Small intestine (tissue), 16 donors: ENCODE data around the gene SCNM1. TPM values are rescaled to one million over a fixed set of nuclear protein-coding genes. Genes with fewer than 3 reads are reported as not detected.

Source experiments
- DNase-seq, 2 donors: peaks; one replicate each; pipeline versions ENCODE4 v3.0.0 to v3.0.0-alpha.2; 2013
- FAIRE-seq: peaks from 2 replicates; lab custom pipeline; 2012; peaks lifted over from hg19 to GRCh38; lab: Jason Lieb, UNC
- H3K27ac ChIP-seq, 3 donors: one replicate each; pipeline ENCODE4 v1.5.1; 2013; ENCODE audit warnings: low read length in 2 of 3, mild to moderate bottlenecking in 2 of 3, control low read depth in 1 of 3, inconsistent platforms in 1 of 3, low read depth in 1 of 3, moderate library complexity in 1 of 3
- H3K27me3 ChIP-seq, 3 donors: one replicate each; pipeline ENCODE4 v1.6.1; 2013; ENCODE audit warnings: low read length in 3 of 3, inconsistent platforms in 1 of 3; ENCODE audit not compliant: control insufficient read depth in 3 of 3, insufficient read depth in 3 of 3
- H3K36me3 ChIP-seq, 3 donors: one replicate each; pipeline ENCODE4 v1.6.1; 2013; ENCODE audit warnings: low read length in 3 of 3, inconsistent platforms in 1 of 3, low read depth in 1 of 3, mild to moderate bottlenecking in 1 of 3, moderate library complexity in 1 of 3; ENCODE audit not compliant: control insufficient read depth in 3 of 3, insufficient read depth in 2 of 3
- H3K4me1 ChIP-seq, 3 donors: one replicate each; pipeline ENCODE4 v1.6.1; 2013; ENCODE audit warnings: low read length in 2 of 3, inconsistent platforms in 1 of 3, low read depth in 1 of 3, mild to moderate bottlenecking in 1 of 3, moderate library complexity in 1 of 3; ENCODE audit not compliant: control insufficient read depth in 3 of 3, insufficient read depth in 2 of 3
- H3K4me3 ChIP-seq, 3 donors: one replicate each; pipeline ENCODE4 v1.5.1; 2013; ENCODE audit warnings: low read length in 3 of 3, control low read depth in 1 of 3, inconsistent platforms in 1 of 3, low read depth in 1 of 3, mild to moderate bottlenecking in 1 of 3, moderate library complexity in 1 of 3
- H3K9me3 ChIP-seq, 2 donors: one replicate each; pipeline ENCODE4 v1.6.1; 2013; ENCODE audit warnings: low read depth in 1 of 2, low read length in 1 of 2; ENCODE audit not compliant: control insufficient read depth in 2 of 2, insufficient read depth in 1 of 2
- WGBS, 3 donors: extraction: QIAGEN DNeasy Blood & Tissue Kit; methylation state at CpG; one replicate each; pipeline ENCODE4 v1.1.7; 2013; 5-methylcytosine and 5-hydroxymethylcytosine counted together
- long read RNA-seq, 10 donors: transcript quantifications; one replicate each; lab custom pipeline, GENCODE V29; 2026
- polyA plus RNA-seq, 4 donors: library from polyadenylated mRNA; stranded (reverse) in 3 of 4; unstranded in 1 of 4; fragments of 200-250 nt in 3 of 4; fragments of 120-200 nt in 1 of 4; gene quantifications; one replicate each; pipeline versions ENCODE4 v1.2.1 to v1.2.3, GENCODE V29; 2013
- donor health status: healthy with polysubstance abuse.
- donor health status: control.
- donor health status: control.
- donor health status: Bipolar disorder and iron deficiency.
- donor health status: healthy.

Gene SCNM1, protein sequence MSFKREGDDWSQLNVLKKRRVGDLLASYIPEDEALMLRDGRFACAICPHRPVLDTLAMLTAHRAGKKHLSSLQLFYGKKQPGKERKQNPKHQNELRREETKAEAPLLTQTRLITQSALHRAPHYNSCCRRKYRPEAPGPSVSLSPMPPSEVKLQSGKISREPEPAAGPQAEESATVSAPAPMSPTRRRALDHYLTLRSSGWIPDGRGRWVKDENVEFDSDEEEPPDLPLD
- 10 to 100 TPM; 35.4 to 69.6 (median 47.4) TPM for polyA plus RNA-seq
- long read RNA-seq, donor 1 = 0 reads
- long read RNA-seq, donor 2, transcript SCNM1-202 (7 exons, 2,016 nt) = major isoform, 5 of 7 reads
- long read RNA-seq, donor 2, partial matches to known transcripts = 0 of 7 reads
- long read RNA-seq, donor 2, other reads (novel, unspliced or antisense) = 0 of 7 reads
- long read RNA-seq, donor 3, transcript SCNM1-202 (7 exons, 2,016 nt) = major isoform, 7 of 29 reads
- long read RNA-seq, donor 3, partial matches to known transcripts = 5 of 29 reads
- long read RNA-seq, donor 3, other reads (novel, unspliced or antisense) = 12 of 29 reads
- long read RNA-seq, donor 4, partial matches to known transcripts = 0 of 1 reads
- long read RNA-seq, donor 4, other reads (novel, unspliced or antisense) = 0 of 1 reads
- long read RNA-seq, donor 5 = 0 reads
- long read RNA-seq, donor 6, transcript SCNM1-202 (7 exons, 2,016 nt) = major isoform, 6 of 10 reads
- long read RNA-seq, donor 6, partial matches to known transcripts = 0 of 10 reads
- long read RNA-seq, donor 6, other reads (novel, unspliced or antisense) = 0 of 10 reads
- long read RNA-seq, donor 7 = 0 reads
- long read RNA-seq, donor 8, partial matches to known transcripts = 0 of 3 reads
- long read RNA-seq, donor 8, other reads (novel, unspliced or antisense) = 0 of 3 reads
- long read RNA-seq, donor 9, partial matches to known transcripts = 0 of 4 reads
- long read RNA-seq, donor 9, other reads (novel, unspliced or antisense) = 0 of 4 reads
- long read RNA-seq, donor 10, transcript SCNM1-202 (7 exons, 2,016 nt) = major isoform, 7 of 11 reads
- long read RNA-seq, donor 10, partial matches to known transcripts = 0 of 11 reads
- long read RNA-seq, donor 10, other reads (novel, unspliced or antisense) = 0 of 11 reads

DNA sequence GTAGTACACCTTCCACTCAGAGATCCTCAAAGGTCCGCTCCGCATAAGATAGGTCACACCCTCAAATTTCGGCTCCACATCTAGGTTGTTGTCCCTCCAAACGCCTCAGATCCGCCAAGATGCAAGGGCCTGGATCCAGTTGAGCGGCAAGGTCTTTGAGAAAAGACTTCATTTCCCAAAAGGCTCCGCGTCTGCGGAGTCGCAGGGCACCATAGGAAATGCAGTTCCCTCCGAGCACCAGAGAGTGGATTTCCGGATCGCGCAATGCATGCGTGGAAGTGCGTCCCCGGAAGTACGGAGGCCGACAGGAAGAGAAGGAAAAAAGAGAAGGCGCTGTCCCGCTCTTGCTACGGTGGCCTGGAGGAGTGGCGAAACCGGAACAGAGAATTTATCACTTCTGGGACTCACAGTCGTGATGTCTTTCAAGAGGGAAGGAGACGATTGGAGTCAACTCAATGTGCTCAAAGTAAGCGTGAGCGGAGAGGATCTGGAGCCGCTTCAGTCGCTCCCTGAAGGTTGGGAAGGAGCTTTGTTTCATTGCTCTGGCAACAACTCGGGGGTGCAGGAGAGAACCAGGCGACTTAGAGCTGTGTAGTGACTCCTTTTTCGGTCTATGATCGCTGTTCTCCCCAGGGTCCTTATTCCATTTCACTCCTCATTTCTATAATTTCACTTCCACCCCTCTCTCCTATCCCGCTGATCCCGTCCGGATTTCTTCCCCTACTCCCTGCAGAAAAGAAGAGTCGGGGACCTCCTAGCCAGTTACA is at the start of gene SCNM1, which contains the start of gene LYSMD1:
SCNM1 (plus strand) TSS at position 407 of the 767 bp plus-strand sequence; CDS start at position 416, 9 bp downstream.
LYSMD1 (minus strand) TSS at position 165 of the 767 bp plus-strand sequence. CDS start 644 bp downstream, outside the sequence.
- Histone ChIP-seq H3K27me3 (no peaks in the 10 kb centered on the region), H3K27ac (peak within 1 kb of the TSS; percentile 50 to 87 (median 76)), H3K4me1 (peaks cover 2 to 18% (median 4%) of the 10 kb centered on the region in 3 donors), H3K36me3 (peaks cover 0 to 37% (median 6%) of the 10 kb centered on the region in 3 donors), H3K4me3 (peak within 1 kb of the TSS; percentile 71 to 98 (median 76)), H3K9me3 (no peaks in the 10 kb centered on the region)
- no peak for FAIRE-seq
- WGBS, 3 donors = 0 to 1% (median 0%) methylated on average over 38 of the region's 38 CpGs
- peak; percentile 99 for DNase-seq

DNA sequence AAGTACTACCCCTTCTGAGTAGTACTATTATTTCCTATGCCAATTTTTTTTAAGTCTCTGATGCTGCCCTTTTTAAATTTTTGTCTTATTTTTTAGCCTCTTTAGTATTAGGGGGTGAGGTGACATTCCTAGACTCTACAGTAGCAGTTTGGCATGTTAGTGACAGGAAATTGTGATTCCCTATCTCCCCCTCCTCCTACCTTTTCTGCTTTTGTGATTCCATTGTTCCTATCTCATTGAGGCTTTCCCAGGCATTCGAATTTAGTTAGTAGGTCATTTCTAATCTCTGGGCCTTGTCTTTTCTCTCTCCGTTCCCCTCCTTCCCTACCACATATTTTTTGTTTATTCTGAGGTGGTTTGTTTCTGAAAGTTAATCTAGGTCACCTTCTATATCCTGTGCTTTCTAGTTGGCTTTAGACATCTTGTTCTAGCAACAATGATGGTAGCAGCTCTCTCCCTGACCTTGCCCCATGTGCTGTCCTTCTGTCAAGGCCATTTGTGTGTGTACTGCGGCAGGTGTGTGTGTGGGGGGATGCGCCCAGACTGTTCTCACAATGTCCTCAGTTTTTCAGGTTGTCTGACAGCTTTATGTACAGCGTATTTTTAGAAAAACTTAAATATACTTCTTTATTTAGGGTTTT is 41.1 kb upstream of the SCNM1 start:
- Histone ChIP-seq H3K27ac (peak overlapping the region in 1 of 3 donors; percentile 14), H3K9me3 (no peaks in the 10 kb centered on the region), H3K4me3 (no peak overlapping the region), H3K36me3 (peaks cover 0 to 13% (median 0%) of the 10 kb centered on the region in 3 donors), H3K4me1 (no peaks in the 10 kb centered on the region), H3K27me3 (no peaks in the 10 kb centered on the region)
- WGBS, 3 donors = 85 to 90% (median 90%) methylated on average over 5 of the region's 5 CpGs
- no peak for FAIRE-seq
- DNase-seq = no peak

DNA sequence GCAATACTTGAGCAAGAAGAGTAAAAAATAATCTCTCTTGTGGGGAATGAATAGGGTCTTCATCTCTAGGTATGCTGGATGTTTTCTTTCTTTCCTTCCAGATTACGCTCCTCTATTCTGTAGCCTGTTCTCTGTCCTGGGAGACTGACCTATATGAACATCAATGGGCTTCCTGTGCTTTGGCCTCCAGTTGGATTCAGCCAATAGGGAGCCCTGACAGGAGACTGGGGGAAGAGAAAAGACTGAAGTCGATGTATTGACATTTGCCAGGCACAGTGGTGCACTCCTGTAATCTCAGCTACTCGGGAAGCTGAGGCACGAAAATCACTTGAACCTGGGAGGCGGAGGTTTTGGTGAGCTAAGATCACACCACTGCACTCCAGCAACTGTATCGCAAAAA is 37.1 kb upstream of the SCNM1 start:
- FAIRE-seq (no peak), DNase-seq (no peak)
- Histone ChIP-seq H3K4me1 (peaks cover 0 to 10% (median 3%) of the 10 kb centered on the region in 3 donors), H3K9me3 (no peaks in the 10 kb centered on the region), H3K4me3 (no peak overlapping the region), H3K27me3 (peaks cover 0 to 20% (median 0%) of the 10 kb centered on the region in 3 donors), H3K36me3 (peaks cover 0 to 9% (median 0%) of the 10 kb centered on the region in 3 donors), H3K27ac (no peak overlapping the region)
- 83 to 95% (median 94%) methylated on average over 6 of the region's 6 CpGs for WGBS, 3 donors

DNA sequence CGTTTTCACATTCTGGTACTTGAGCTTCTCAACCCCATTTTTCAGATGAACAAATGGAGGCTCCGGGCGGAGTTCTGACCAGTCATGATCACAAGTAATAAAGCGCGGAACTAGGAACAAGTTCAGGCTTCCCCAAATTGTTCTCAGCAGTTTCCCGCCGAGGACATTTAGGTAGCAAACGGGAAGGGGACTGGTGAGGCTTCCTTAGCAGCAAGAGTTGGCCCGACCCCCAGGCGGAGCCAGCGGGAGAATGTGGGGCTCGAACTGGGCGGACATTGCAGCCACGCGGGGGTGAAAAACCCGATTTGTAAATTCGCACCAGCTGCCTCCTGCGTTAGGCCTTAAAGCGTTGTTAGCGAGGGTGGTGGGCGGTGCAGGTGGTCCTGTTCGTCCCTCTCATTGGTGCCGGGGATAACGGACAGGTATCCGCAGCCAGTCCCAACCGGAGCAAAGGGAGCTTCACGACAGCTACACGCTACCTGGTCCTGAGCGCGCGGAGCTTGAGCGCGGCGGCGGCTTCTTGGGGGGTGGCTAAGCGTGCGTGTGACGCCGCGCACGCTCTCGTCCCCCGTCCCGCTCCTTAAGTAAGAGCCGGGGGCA is 34.9 kb upstream of the SCNM1 start:
- WGBS, 3 donors = 7 to 19% (median 7%) methylated on average over 43 to 45 of the region's 45 CpGs
- H3K4me3 ChIP-seq = peak overlapping the region in 2 of 3 donors; percentile 6 to 44
- peaks cover 0 to 29% (median 0%) of the 10 kb centered on the region in 3 donors for H3K36me3 ChIP-seq
- H3K27me3 ChIP-seq = peaks cover 0 to 21% (median 0%) of the 10 kb centered on the region in 3 donors
- H3K27ac ChIP-seq = peak overlapping the region in 2 of 3 donors; percentile 8 to 45
- DNase-seq (peak; percentile 85 to 92), FAIRE-seq (no peak)
- H3K4me1 ChIP-seq = peaks cover 0 to 10% (median 3%) of the 10 kb centered on the region in 3 donors
- H3K9me3 ChIP-seq = no peaks in the 10 kb centered on the region

DNA sequence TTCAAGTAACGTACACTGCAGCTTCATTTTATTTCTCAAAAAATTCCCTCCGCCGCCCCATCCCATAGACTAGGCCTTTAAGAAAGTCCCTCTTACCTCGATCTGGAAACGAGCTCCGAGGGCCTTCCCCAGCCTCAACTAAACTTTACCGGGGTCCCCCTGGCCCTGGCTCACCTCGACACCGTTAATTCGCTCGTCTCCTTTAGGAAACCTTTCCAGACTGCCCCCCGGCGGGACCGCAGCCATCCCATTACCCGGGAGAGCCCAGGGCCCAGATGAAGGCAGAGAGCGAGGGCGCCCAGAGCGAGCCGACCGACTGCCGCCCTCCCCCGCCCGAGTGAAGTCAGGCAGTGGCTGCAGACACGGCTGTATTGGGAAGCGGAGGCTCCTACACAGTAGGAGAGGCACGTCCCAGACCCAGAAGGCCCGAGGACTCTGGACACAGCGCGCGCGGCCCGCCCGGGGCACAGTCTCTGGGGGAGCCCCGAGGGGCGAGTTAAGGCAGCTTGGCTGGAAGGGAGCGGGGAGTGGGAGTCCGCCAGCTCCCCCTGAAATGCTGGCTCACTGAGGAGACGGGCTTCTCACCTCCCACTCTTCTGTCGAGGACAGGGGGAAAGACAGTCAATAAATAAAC is 34.1 kb upstream of the SCNM1 start:
- DNase-seq = peak; percentile 27 to 40
- peak overlapping the region in 2 of 3 donors; percentile 6 to 44 for H3K4me3 ChIP-seq
- H3K27me3 ChIP-seq = peaks cover 0 to 21% (median 0%) of the 10 kb centered on the region in 3 donors
- H3K36me3 ChIP-seq = peaks cover 0 to 37% (median 0%) of the 10 kb centered on the region in 3 donors
- H3K9me3 ChIP-seq = no peaks in the 10 kb centered on the region
- H3K4me1 ChIP-seq = peaks cover 0 to 10% (median 3%) of the 10 kb centered on the region in 3 donors
- 28 to 46% (median 43%) methylated on average over 33 to 39 of the region's 39 CpGs for WGBS, 3 donors
- no peak for FAIRE-seq
- peak overlapping the region in 2 of 3 donors; percentile 8 to 45 for H3K27ac ChIP-seq

DNA sequence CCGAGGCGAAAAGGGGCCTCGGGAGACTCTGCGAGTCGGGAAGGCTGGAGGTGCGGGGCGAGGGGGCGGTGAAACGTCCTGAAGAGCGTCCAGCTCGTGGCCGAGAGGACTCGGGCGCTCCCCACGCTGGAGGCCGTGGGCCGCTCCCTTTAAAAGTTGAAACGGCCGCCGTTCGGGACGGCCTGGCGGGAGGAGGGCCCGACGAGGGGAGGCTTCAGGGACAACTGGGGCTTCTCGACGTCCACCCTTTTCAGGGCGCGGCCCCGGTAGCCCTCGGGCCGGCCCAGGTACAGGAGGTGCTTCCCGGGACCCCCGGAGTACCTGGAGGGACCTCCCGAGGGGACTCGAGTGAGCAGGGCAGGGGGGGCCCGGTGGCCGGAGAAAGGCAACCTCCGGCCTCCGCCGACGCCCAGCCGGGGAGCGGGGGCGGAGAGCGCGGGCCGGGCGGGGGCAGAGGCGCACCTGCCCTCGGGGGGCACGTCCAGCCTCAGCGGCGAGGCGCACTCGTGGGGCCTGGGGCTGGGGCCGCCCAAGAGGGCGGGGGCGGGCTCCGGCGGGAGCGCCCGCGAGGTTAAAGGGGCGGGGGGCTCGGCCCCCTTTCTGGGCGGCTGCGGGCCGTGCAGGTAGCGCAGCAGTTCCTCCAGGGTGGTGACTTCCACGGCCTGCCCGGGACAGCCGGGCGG is 33.5 kb upstream of the SCNM1 start:
- peaks cover 0 to 10% (median 3%) of the 10 kb centered on the region in 3 donors for H3K4me1 ChIP-seq
- H3K9me3 ChIP-seq = no peaks in the 10 kb centered on the region
- H3K27me3 ChIP-seq = peaks cover 0 to 21% (median 0%) of the 10 kb centered on the region in 3 donors
- peak overlapping the region in 1 of 3 donors; percentile 44 for H3K4me3 ChIP-seq
- FAIRE-seq (no peak), DNase-seq (no peak)
- peaks cover 0 to 41% (median 0%) of the 10 kb centered on the region in 3 donors for H3K36me3 ChIP-seq
- no peak overlapping the region for H3K27ac ChIP-seq
- 70 to 79% (median 75%) methylated on average over 53 to 74 of the region's 74 CpGs for WGBS, 3 donors
